Breast epithelium (tissue), 4 donors: ENCODE results near the gene NRXN2. TPM values are rescaled to one million over a fixed set of nuclear protein-coding genes. Genes with fewer than 3 reads are reported as not detected.

ENCODE experiments used
- DNase-seq, 2 donors: peaks; one replicate each; pipeline ENCODE4 v3.0.0-alpha.2; 2019; ENCODE audit warnings: low spot score in 2 of 2
- H3K27ac ChIP-seq, 2 donors: fragments of 200-600 bp; sonication (generic) in 1 of 2; one replicate each; pipeline ENCODE4 v1.5.1; 2016 to 2019; ENCODE audit warnings: mild to moderate bottlenecking in 1 of 2
- H3K27me3 ChIP-seq, 2 donors: fragments of 200-600 bp; sonication (generic) in 1 of 2; one replicate each; pipeline versions ENCODE4 v1.5.1 to v1.6.0; 2017 to 2019; ENCODE audit warnings: control low read depth in 1 of 2, mild to moderate bottlenecking in 1 of 2
- H3K36me3 ChIP-seq: fragments of 200-600 bp; one replicate; pipeline ENCODE4 v1.5.1; 2019
- H3K4me1 ChIP-seq, 2 donors: fragments of 200-600 bp; sonication (generic); one replicate each; pipeline ENCODE4 v1.5.1; 2016 to 2019; ENCODE audit warnings: control low read depth in 1 of 2
- H3K4me3 ChIP-seq, 3 donors: fragments of 200-600 bp; sonication (generic); 1 replicate in 2 of 3; 2 replicates in 1 of 3; pipeline ENCODE4 v1.5.1; 2016 to 2019; ENCODE audit warnings: mild to moderate bottlenecking in 3 of 3, moderate library complexity in 2 of 3
- H3K9me3 ChIP-seq, 2 donors: fragments of 200-600 bp; sonication (generic) in 1 of 2; one replicate each; pipeline ENCODE4 v1.5.1; 2016 to 2019; ENCODE audit warnings: control low read depth in 1 of 2
- CTCF ChIP-seq, 3 donors: fragments of 450-650 bp; IDR thresholded peaks; one replicate each; pipeline ENCODE4 v1.5.1; 2016 to 2017; ENCODE audit warnings: antibody characterized with exemption in 3 of 3, mild to moderate bottlenecking in 3 of 3, moderate library complexity in 3 of 3
- POLR2A ChIP-seq: fragments of 450-650 bp; IDR thresholded peaks from one replicate; pipeline ENCODE4 v1.6.1; 2016; ENCODE audit warnings: antibody characterized with exemption, mild to moderate bottlenecking, moderate library complexity
- POLR2AphosphoS5 ChIP-seq, 3 donors: sonication (generic); formaldehyde crosslinking; IDR thresholded peaks; one replicate each; pipeline ENCODE4 v1.6.1; 2017; ENCODE audit warnings: antibody characterized with exemption in 3 of 3
- intact Hi-C: fragments of 100-400 bp; cut with DNase I; formaldehyde crosslinking; loops from one replicate; pipeline ENCODE4 v1.15.1; 2023; ENCODE audit warnings: low total_unique reads
- total RNA-seq, 3 donors: library from RNA; depleted of rRNA; stranded (reverse); fragments of >200 nt; gene quantifications; one replicate each; pipeline ENCODE4 v1.1.0, GENCODE V29; 2016

The NRXN2 gene
- total RNA-seq, 3 donors from 2014 or later = 1.8 to 4.3 (median 3.5) TPM

GRCh38 chr11:64591257-64592233 is 131.5 kb downstream of the NRXN2 start:
- TF ChIP-seq CTCF (IDR thresholded peaks at IDR 0.05) (no peak), POLR2AphosphoS5 (IDR thresholded peaks at IDR 0.05) (no peak), POLR2A (no peak)
- DNase-seq = no peak
- Histone ChIP-seq H3K4me1 (no peaks in the 10 kb centered on the region), H3K9me3 (peaks cover 0 to 4% of the 10 kb centered on the region in 2 donors), H3K36me3 (no peaks in the 10 kb centered on the region), H3K27ac (no peak overlapping the region), H3K4me3 (no peak overlapping the region), H3K27me3 (no peaks in the 10 kb centered on the region)
- intact Hi-C loops = no loop called here

- Histone ChIP-seq H3K4me3 (no peak within 1 kb of the TSS), H3K4me1 (no peaks in the 10 kb centered on the region), H3K27ac (no peak within 1 kb of the TSS), H3K27me3 (no peaks in the 10 kb centered on the region), H3K36me3 (no peaks in the 10 kb centered on the region), H3K9me3 (peaks cover 0 to 4% of the 10 kb centered on the region in 2 donors)
- TF ChIP-seq CTCF (IDR thresholded peaks at IDR 0.05) (no peak), POLR2AphosphoS5 (IDR thresholded peaks at IDR 0.05) (no peak), POLR2A (no peak)
- intact Hi-C loops = no loop called here
- no peak for DNase-seq
These were observed 132.2 kb downstream of the NRXN2 start, which contains the start of gene SLC22A12 for GRCh38 chr11:64590763-64591221. Gene SLC22A12 (plus strand): TSS chr11:64591220. CDS start chr11:64591557, 337 bp downstream.

- Histone ChIP-seq H3K4me3 (no peak overlapping the region), H3K36me3 (no peaks in the 10 kb centered on the region), H3K27ac (no peak overlapping the region), H3K4me1 (no peaks in the 10 kb centered on the region), H3K9me3 (peaks cover 0 to 4% of the 10 kb centered on the region in 2 donors), H3K27me3 (no peaks in the 10 kb centered on the region)
- intact Hi-C loops = no loop called here
- TF ChIP-seq POLR2A = no peak
- TF ChIP-seq CTCF (IDR thresholded peaks at IDR 0.05) = no peak
- TF ChIP-seq POLR2AphosphoS5 (IDR thresholded peaks at IDR 0.05) = no peak
- no peak for DNase-seq
These were observed 134.3 kb downstream of the NRXN2 start for GRCh38 chr11:64588701-64589100.

- H3K27me3 ChIP-seq = no peaks in the 10 kb centered on the region
- intact Hi-C loops = no loop called here
- no peaks in the 10 kb centered on the region for H3K4me1 ChIP-seq
- H3K4me3 ChIP-seq = no peak overlapping the region
- TF ChIP-seq POLR2A = no peak
- TF ChIP-seq POLR2AphosphoS5 (IDR thresholded peaks at IDR 0.05) = no peak
- no peak for TF ChIP-seq CTCF (IDR thresholded peaks at IDR 0.05)
- peaks cover 0 to 4% of the 10 kb centered on the region in 2 donors for H3K9me3 ChIP-seq
- DNase-seq = no peak
- no peak overlapping the region for H3K27ac ChIP-seq
- no peaks in the 10 kb centered on the region for H3K36me3 ChIP-seq
These were observed 136.6 kb downstream of the NRXN2 start for GRCh38 chr11:64586366-64586765.

GRCh38 chr11:64585150-64585549 is 137.8 kb downstream of the NRXN2 start:
- H3K27ac ChIP-seq = no peak overlapping the region
- no peak overlapping the region for H3K4me3 ChIP-seq
- H3K4me1 ChIP-seq = no peaks in the 10 kb centered on the region
- intact Hi-C loops = no loop called here
- H3K9me3 ChIP-seq = peaks cover 0 to 4% of the 10 kb centered on the region in 2 donors
- H3K27me3 ChIP-seq = no peaks in the 10 kb centered on the region
- H3K36me3 ChIP-seq = no peaks in the 10 kb centered on the region
- TF ChIP-seq POLR2A = no peak
- TF ChIP-seq POLR2AphosphoS5 (IDR thresholded peaks at IDR 0.05) = no peak
- TF ChIP-seq CTCF (IDR thresholded peaks at IDR 0.05) = no peak
- DNase-seq = no peak
